ENCODE data around the gene MIB1.

MIB1 gene

DNA sequence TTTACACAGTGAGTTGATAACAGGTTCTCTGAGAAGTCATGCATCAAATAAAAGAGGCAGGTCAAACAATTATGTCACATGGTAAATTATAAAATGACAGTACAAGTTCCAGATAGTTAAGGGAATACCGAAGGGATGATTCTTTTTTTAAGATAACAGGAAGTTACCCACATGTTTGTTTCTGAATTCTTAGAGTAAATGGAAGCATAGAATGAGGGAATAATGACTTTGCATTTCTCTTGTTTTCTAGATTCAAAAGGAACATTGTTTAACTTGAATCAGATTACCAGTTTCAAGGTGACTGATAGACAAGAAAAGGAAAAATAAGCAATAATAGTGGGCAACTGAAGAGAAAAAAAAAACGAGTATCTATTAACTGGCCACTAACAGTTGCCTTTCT, 124.5 kb downstream of the MIB1 start:
- TF ChIP-seq CTCF (IDR thresholded peaks at IDR 0.05) = no peak

- TF ChIP-seq CTCF (IDR thresholded peaks at IDR 0.05) = no peak
These were observed 128.2 kb downstream of the MIB1 start for GRCh38 chr18:21868770-21869169.

DNA sequence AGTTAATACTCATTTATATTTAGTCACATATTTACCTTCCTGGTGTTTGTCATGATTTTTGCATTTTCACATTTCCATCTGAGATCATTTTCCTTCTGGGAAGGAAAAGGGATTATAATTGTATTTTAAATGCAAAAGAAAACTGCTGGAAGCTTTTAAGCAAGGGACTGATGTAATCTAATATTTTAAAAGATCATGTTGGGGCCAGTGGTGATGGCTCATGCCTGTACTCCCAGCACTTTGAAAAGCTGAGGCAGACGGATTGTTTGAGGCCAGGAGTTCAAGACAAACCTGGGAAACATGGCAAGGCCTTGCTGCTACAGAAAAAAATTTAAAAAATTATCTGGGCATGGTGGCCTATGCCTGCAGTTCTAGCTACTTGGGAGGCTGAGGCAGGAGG, 149.0 kb downstream of the MIB1 start:
- TF ChIP-seq CTCF (IDR thresholded peaks at IDR 0.05) = no peak

GRCh38 chr18:21894619-21895367, 154.2 kb downstream of the MIB1 start:
- TF ChIP-seq CTCF (IDR thresholded peaks at IDR 0.05) = no peak

- TF ChIP-seq CTCF (IDR thresholded peaks at IDR 0.05) = no peak
These were observed 156.2 kb downstream of the MIB1 start for GRCh38 chr18:21896732-21897336.

GRCh38 chr18:21897811-21898210, 157.2 kb downstream of the MIB1 start:
- TF ChIP-seq CTCF (IDR thresholded peaks at IDR 0.05) = peak; percentile 83

DNA sequence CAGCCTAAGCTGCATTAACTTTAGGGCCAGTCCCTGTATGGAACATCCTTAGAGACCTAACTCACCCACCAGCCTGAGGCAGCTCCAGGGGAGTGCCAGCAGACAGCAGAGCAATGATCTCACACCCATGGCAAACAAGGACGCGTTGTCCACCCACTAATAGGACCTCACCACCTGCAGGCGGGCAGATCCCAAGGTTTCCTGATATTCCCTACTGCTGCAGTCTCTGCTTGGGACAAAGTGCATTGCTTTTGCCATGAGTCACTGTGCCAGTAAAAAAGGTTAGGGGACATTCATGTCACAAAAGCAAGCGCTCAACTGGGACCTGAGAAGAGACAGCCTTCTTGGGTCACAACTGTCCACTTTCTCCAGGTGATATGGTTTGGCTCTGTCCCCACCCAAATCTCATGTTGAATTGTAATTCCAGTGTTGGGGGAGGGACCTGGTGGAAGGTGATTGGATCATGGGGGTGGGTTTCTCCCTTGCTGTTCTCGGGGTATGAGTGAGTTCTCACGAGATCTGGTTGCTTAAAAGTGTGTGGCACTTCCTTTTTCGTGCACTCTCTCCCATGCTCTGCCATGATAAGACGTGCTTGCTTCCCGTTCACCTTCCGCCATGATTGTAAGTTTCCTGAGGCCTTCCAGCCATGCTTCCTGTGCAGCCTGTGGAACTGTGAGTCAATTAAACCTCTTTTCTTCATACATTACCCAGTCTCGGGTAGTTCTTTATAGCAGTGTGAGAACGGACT, 160.2 kb downstream of the MIB1 start:
- TF ChIP-seq CTCF (IDR thresholded peaks at IDR 0.05) = no peak

Measured in LNCAP (cell line).